Measurements from ENCODE around the gene PTPRN2. TPM values are rescaled to one million over a fixed set of nuclear protein-coding genes. Genes with fewer than 3 reads are reported as not detected.

The PTPRN2 gene
- polyA plus RNA-seq, 1 of the 3 experiments (the other 2 are of a cell fraction), result 4.0 TPM

- no peak overlapping the region for H3K27ac ChIP-seq (ENCODE audit: low read depth in 2 of 2, low read length in 1 of 2)
- WGBS (ENCODE audit: low lambda C conversion rate), result 83% methylated on average over 42 of the region's 48 CpGs
- H3K79me2 ChIP-seq (ENCODE audit: insufficient read depth), result no peaks in the 10 kb centered on the region
- H4K20me1 ChIP-seq (ENCODE audit: insufficient read depth), result no peaks in the 10 kb centered on the region
- TF ChIP-seq TEAD4 (IDR thresholded peaks at IDR 0.05; ENCODE audit: borderline replicate concordance, insufficient read depth), result no peak
- TF ChIP-seq YY1 (IDR thresholded peaks at IDR 0.05; ENCODE audit: low read depth), result no peak
- TF ChIP-seq EP300 (IDR thresholded peaks at IDR 0.05; ENCODE audit: borderline replicate concordance in 1 of 2, low read depth in 1 of 2, low read length in 1 of 2), result no peak
- TF ChIP-seq RFX5 (IDR thresholded peaks at IDR 0.05; ENCODE audit: low read length), result no peak
- H3K9me2 ChIP-seq, result no peaks in the 10 kb centered on the region
- no peaks in the 10 kb centered on the region for H3K27me3 ChIP-seq (ENCODE audit: insufficient read depth)
- H3K9me3 ChIP-seq, result no peaks in the 10 kb centered on the region
- no peak for DNase-seq
- peaks cover 0 to 23% of the 10 kb centered on the region in 2 experiments; a peak in 1 of 4 replicates for H3K4me1 ChIP-seq (ENCODE audit: control insufficient read depth in 1 of 2, insufficient read depth in 2 of 2, low read depth in 1 of 2, low read length in 1 of 2)
- CTCF ChIA-PET, result interaction anchor here (0.7 kb wide), 1 partner anchor 324 kb away, joined by 4 read pairs; no protein-coding TSS in a partner anchor
- H3K36me3 ChIP-seq (replicated peaks in 1 of 2; ENCODE audit: control insufficient read depth in 1 of 2, insufficient read depth in 2 of 2, low read length in 1 of 2), result no peaks in the 10 kb centered on the region
- POLR2A ChIA-PET, result no interaction called here
- H2AFZ ChIP-seq (ENCODE audit: low read depth), result no peak overlapping the region
- no peak overlapping the region for H3K4me3 ChIP-seq (ENCODE audit: low read depth in 2 of 2, low read length in 1 of 2)
- H3F3A ChIP-seq (replicated peaks; ENCODE audit: insufficient read depth), result no peaks in the 10 kb centered on the region
- no peak overlapping the region for H3K4me2 ChIP-seq
- H3K9ac ChIP-seq, result no peak overlapping the region
Measured at GRCh38 chr7:157757776-157758467, 829.7 kb downstream of the PTPRN2 start.

DNA sequence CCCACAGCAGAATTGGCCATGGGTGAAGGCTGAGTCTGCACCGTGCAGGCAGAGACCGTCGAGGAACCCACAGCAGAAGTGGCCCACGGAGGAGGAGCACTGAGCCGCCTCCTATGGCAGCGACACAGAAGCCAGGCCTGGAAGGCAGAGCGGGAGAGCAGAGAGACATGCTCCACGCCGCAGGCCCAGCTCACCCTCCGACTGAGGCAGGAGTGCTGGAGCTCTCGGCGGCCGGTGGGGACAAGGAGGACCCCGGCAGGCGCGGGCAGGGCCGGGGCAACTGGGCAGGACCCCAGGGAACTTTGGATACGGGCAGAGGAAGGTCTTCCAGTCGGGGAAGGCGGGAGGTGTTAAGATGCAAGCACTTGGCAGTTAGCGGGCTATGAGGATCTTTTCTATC, 830.4 kb downstream of the PTPRN2 start:
- Histone ChIP-seq H3K27me3 (ENCODE audit: insufficient read depth) (no peaks in the 10 kb centered on the region), H3K4me3 (ENCODE audit: low read depth in 2 of 2, low read length in 1 of 2) (no peak overlapping the region), H3F3A (replicated peaks; ENCODE audit: insufficient read depth) (no peaks in the 10 kb centered on the region), H3K9me2 (no peaks in the 10 kb centered on the region), H2AFZ (ENCODE audit: low read depth) (no peak overlapping the region), H3K9me3 (peaks cover 4% of the 10 kb centered on the region; the same call in 1 of the 2 replicates), H3K27ac (ENCODE audit: low read depth in 2 of 2, low read length in 1 of 2) (no peak overlapping the region), H3K36me3 (replicated peaks in 1 of 2; ENCODE audit: control insufficient read depth in 1 of 2, insufficient read depth in 2 of 2, low read length in 1 of 2) (no peaks in the 10 kb centered on the region), H3K79me2 (ENCODE audit: insufficient read depth) (no peaks in the 10 kb centered on the region), H3K9ac (no peak overlapping the region), H3K4me1 (ENCODE audit: control insufficient read depth in 1 of 2, insufficient read depth in 2 of 2, low read depth in 1 of 2, low read length in 1 of 2) (peaks cover 0 to 31% of the 10 kb centered on the region in 2 experiments; a peak in 1 of 4 replicates), H4K20me1 (ENCODE audit: insufficient read depth) (no peaks in the 10 kb centered on the region), H3K4me2 (no peak overlapping the region)
- 71% methylated on average over 21 of the region's 21 CpGs for WGBS (ENCODE audit: low lambda C conversion rate)
- DNase-seq, result no peak
- CTCF ChIA-PET, result interaction anchor here (0.7 kb wide), 1 partner anchor 323 kb away, joined by 4 read pairs; no protein-coding TSS in a partner anchor
- no peak for TF ChIP-seq MEF2A (IDR thresholded peaks at IDR 0.05; ENCODE audit: borderline replicate concordance, low read depth)
- TF ChIP-seq POLR2AphosphoS5 (IDR thresholded peaks at IDR 0.05; ENCODE audit: low read depth, low read length), result no peak
- TF ChIP-seq, protein P1, sequence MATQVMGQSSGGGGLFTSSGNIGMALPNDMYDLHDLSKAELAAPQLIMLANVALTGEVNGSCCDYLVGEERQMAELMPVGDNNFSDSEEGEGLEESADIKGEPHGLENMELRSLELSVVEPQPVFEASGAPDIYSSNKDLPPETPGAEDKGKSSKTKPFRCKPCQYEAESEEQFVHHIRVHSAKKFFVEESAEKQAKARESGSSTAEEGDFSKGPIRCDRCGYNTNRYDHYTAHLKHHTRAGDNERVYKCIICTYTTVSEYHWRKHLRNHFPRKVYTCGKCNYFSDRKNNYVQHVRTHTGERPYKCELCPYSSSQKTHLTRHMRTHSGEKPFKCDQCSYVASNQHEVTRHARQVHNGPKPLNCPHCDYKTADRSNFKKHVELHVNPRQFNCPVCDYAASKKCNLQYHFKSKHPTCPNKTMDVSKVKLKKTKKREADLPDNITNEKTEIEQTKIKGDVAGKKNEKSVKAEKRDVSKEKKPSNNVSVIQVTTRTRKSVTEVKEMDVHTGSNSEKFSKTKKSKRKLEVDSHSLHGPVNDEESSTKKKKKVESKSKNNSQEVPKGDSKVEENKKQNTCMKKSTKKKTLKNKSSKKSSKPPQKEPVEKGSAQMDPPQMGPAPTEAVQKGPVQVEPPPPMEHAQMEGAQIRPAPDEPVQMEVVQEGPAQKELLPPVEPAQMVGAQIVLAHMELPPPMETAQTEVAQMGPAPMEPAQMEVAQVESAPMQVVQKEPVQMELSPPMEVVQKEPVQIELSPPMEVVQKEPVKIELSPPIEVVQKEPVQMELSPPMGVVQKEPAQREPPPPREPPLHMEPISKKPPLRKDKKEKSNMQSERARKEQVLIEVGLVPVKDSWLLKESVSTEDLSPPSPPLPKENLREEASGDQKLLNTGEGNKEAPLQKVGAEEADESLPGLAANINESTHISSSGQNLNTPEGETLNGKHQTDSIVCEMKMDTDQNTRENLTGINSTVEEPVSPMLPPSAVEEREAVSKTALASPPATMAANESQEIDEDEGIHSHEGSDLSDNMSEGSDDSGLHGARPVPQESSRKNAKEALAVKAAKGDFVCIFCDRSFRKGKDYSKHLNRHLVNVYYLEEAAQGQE (IDR thresholded peaks at IDR 0.05; ENCODE audit: low read depth, low read length), result no peak
- POLR2A ChIA-PET, result no interaction called here
